Stromal cell of bone marrow (primary cell): ENCODE data around the gene RND1.

Experiments used
- DNase-seq: peaks from one replicate; pipeline ENCODE4 v3.0.0-alpha.2; 2012; ENCODE audit warnings: low read depth

Gene RND1

GRCh38 chr12:48827026-48827425, 38.6 kb downstream of the RND1 start:
- no peak for DNase-seq

GRCh38 chr12:48826209-48826855, 39.3 kb downstream of the RND1 start:
- DNase-seq, result no peak

GRCh38 chr12:48824905-48825304, 40.8 kb downstream of the RND1 start:
- no peak for DNase-seq

GRCh38 chr12:48824112-48824511, 41.6 kb downstream of the RND1 start:
- DNase-seq, result no peak

- DNase-seq, result no peak
Measured at GRCh38 chr12:48823281-48823680, 42.4 kb downstream of the RND1 start.

GRCh38 chr12:48822711-48823110, 43.0 kb downstream of the RND1 start:
- no peak for DNase-seq

- DNase-seq, result no peak
Measured at GRCh38 chr12:48822139-48822538, 43.5 kb downstream of the RND1 start.

- no peak for DNase-seq
Measured at GRCh38 chr12:48819986-48820725, 45.5 kb downstream of the RND1 start.

GRCh38 chr12:48818831-48819590, 46.7 kb downstream of the RND1 start:
- DNase-seq, result no peak

GRCh38 chr12:48817873-48818830, 47.5 kb downstream of the RND1 start, which contains the start of gene CACNB3:
CACNB3 (plus strand) TSS chr12:48818496; CDS start chr12:48818930, 434 bp downstream.
- DNase-seq, result peak; percentile 10

GRCh38 chr12:48816143-48816854, 49.4 kb downstream of the RND1 start:
- peak; percentile 9 for DNase-seq

- peak; percentile 77 for DNase-seq
Measured at GRCh38 chr12:48815126-48816110, 50.3 kb downstream of the RND1 start.

- peak; percentile 70 for DNase-seq
Measured at GRCh38 chr12:48814262-48815125, 51.2 kb downstream of the RND1 start.

- peak; percentile 10 for DNase-seq
Measured at GRCh38 chr12:48813465-48814261, 52.0 kb downstream of the RND1 start.

GRCh38 chr12:48812389-48812788, 53.3 kb downstream of the RND1 start:
- no peak for DNase-seq

- no peak for DNase-seq
Measured at GRCh38 chr12:48811437-48812090, 54.1 kb downstream of the RND1 start.

GRCh38 chr12:48810903-48811431, 54.7 kb downstream of the RND1 start:
- DNase-seq, result peak; percentile 66
